HG03439 (cell line): Measurements from ENCODE around the gene APOBEC3C.
"Not testable (repeated sequence)": the region's sequence is repeated elsewhere in the genome, so short reads cannot be mapped to it uniquely, and the experiment has no call there.

Experiments used
- ATAC-seq: cut with Tn5 transposase; IDR thresholded peaks from one replicate; pipeline ENCODE4 v1.9.1; 2021; ENCODE audit warnings: mild to moderate bottlenecking, moderate library complexity; ENCODE audit not compliant: unreplicated experiment

Gene APOBEC3C

GRCh38 chr22:39055658-39056057 lies 41.6 kb downstream of the APOBEC3C start:
- no peak for ATAC-seq

DNA sequence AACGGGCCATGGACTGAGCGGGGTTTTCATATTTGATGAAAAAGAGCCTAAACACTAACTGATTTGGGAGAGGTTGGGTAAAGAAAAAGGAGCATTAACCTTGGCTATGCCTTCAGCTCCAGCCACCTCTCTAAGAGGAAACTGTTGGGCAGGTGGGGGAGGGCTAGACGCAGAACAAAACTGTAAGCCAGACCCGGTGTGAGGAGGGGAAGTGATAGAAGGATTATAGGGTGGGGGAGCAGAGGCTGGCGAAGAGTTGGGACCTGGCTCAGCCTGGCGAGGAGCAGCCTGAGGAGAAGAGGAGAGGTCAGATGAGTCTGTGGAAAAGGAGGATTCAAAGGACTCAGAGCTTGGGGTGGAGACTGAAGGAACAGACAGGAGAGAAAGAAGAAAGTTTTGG lies 47.2 kb downstream of the APOBEC3C start:
- not testable (repeated sequence) for ATAC-seq

- ATAC-seq: not testable (repeated sequence)
These were observed 47.9 kb downstream of the APOBEC3C start for GRCh38 chr22:39061951-39062350.

- ATAC-seq: not testable (repeated sequence)
These were observed 49.8 kb downstream of the APOBEC3C start for GRCh38 chr22:39063904-39064303.

GRCh38 chr22:39066442-39067276 lies 52.6 kb downstream of the APOBEC3C start:
- ATAC-seq: peak; percentile 45

GRCh38 chr22:39068033-39068785 lies 54.2 kb downstream of the APOBEC3C start:
- no peak for ATAC-seq
